ENCODE data around the gene HDAC11.

HDAC11 gene

GRCh38 chr3:13528217-13528867 lies 48.2 kb downstream of the HDAC11 start:
- DNase-seq: no peak

- no peak for DNase-seq
These were observed 49.3 kb downstream of the HDAC11 start for GRCh38 chr3:13529196-13530112.

GRCh38 chr3:13530241-13531009 lies 50.3 kb downstream of the HDAC11 start:
- DNase-seq: no peak

- DNase-seq: no peak
These were observed 52.0 kb downstream of the HDAC11 start for GRCh38 chr3:13532085-13532484.

- no peak for DNase-seq
These were observed 52.5 kb downstream of the HDAC11 start for GRCh38 chr3:13532631-13533030.

- no peak for DNase-seq
These were observed 53.8 kb downstream of the HDAC11 start for GRCh38 chr3:13533885-13534301.

- DNase-seq: no peak
These were observed 55.4 kb downstream of the HDAC11 start for GRCh38 chr3:13535526-13535875.

GRCh38 chr3:13535905-13536304 lies 55.8 kb downstream of the HDAC11 start:
- no peak for DNase-seq

- no peak for DNase-seq
These were observed 56.3 kb downstream of the HDAC11 start for GRCh38 chr3:13536432-13536831.

GRCh38 chr3:13536832-13537231 lies 56.7 kb downstream of the HDAC11 start:
- no peak for DNase-seq

- DNase-seq: no peak
These were observed 57.3 kb downstream of the HDAC11 start for GRCh38 chr3:13537244-13537908.

GRCh38 chr3:13537909-13538296 lies 57.8 kb downstream of the HDAC11 start:
- no peak for DNase-seq

- no peak for DNase-seq
These were observed 58.6 kb downstream of the HDAC11 start for GRCh38 chr3:13538520-13539291.

- no peak for DNase-seq
These were observed 59.2 kb downstream of the HDAC11 start for GRCh38 chr3:13539292-13539638.

GRCh38 chr3:13539671-13540070 lies 59.6 kb downstream of the HDAC11 start:
- no peak for DNase-seq

GRCh38 chr3:13540297-13540995 lies 60.3 kb downstream of the HDAC11 start:
- no peak for DNase-seq

- no peak for DNase-seq
These were observed 61.6 kb downstream of the HDAC11 start for GRCh38 chr3:13541691-13542090.

GRCh38 chr3:13542142-13542541 lies 62.0 kb downstream of the HDAC11 start:
- no peak for DNase-seq

- no peak for DNase-seq
These were observed 63.1 kb downstream of the HDAC11 start for GRCh38 chr3:13543253-13543652.

- no peak for DNase-seq
These were observed 64.3 kb downstream of the HDAC11 start for GRCh38 chr3:13544293-13544831.

GRCh38 chr3:13544951-13545651 lies 65.0 kb downstream of the HDAC11 start:
- no peak for DNase-seq

Data from NCI-H1417 treated with DMSO at 0.1 percent for 48 hours (cell line).